ENCODE measurements around the gene RBMY1F. TPM values are rescaled to one million over a fixed set of nuclear protein-coding genes. Genes with fewer than 3 reads are reported as not detected.
"Not testable (repeated sequence)": the region's sequence is repeated elsewhere in the genome, so short reads cannot be mapped to it uniquely, and the experiment has no call there.

RBMY1F gene
- not detected for total RNA-seq

DNA sequence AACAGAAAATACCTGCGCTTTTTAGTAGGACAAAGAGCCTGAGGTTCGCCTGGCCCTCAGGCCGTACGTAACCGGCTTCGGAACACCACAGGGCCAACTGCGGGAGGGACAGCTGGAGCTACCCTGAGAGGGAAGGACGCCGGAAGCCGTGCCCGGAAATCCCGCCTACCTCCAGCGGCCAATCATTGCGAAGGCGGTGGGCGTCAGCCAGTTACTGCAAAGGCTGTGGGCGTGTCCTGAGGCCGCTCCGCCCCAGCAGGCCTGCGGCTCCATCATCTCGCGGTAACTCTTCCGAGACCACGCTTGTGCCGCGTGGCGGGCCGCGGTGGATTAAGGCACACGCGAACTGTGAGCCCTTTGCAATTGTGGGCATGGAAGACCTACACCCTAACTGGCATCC, at the start of gene RBMY1F:
Gene RBMY1F (minus strand): TSS at position 101 of the 400 bp plus-strand sequence. CDS start 1,954 bp downstream, outside the sequence.
- H3K36me3 ChIP-seq; H3K27ac ChIP-seq; H3K9me3 ChIP-seq; DNase-seq (ENCODE audit: low spot score in 2 of 2); H3K4me1 ChIP-seq; intact Hi-C loops (cut with DNase I); H3K27me3 ChIP-seq; H3K4me3 ChIP-seq: not testable (repeated sequence)

DNA sequence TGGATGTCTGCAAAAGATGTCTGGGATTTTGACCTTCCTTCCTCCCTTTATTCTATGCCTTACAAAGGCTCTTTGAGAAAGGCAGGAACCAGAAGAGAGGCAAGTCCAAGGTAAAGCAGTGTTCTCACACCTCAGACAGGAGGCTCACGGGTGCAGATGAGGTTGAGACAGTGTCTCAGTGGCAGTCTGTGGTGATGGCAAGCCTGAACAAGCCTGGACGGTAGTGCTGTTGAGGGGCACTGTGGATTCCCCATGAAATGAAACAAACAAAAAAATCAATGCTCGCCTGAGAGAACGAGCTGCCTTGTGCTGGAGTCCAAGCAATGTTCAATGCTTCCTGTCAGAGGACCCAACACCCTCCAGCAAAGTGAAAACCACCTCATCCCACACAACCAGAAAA, 31.6 kb downstream of the RBMY1F start:
- H3K27ac ChIP-seq; intact Hi-C loops (cut with DNase I); H3K9me3 ChIP-seq; H3K4me3 ChIP-seq; H3K36me3 ChIP-seq; H3K4me1 ChIP-seq; H3K27me3 ChIP-seq; DNase-seq (ENCODE audit: low spot score in 2 of 2): not testable (repeated sequence)

DNA sequence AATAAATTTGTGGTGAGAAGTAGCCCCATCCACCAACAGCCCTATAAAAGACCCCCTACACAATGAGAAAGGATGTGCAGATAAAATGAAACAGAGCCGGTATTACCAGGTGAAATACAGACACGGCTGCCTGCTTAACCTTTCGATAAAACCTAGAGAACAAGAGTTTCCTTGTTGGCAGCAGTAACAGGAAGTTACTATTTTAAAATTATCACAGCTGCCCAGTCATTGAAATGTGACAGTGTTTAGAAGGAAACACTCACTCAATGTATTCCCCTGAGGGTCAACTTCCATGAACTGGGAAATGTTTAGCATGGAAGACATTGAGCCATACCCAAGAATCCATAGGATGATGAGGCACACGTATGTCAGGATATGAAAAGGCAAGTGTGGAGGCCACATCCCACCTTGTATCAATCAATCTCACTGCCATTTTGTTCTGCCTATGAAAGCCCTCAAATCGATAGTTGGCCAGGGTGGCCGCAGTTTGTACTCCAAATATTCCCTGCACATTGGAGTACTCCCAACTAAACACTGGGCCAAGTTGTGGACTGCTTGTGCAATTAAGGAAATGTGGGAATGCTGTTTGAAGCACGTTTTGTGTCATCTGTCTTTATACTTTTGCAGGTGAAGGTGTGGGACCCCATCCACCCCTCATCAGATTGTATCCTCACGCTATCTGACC, 41.6 kb downstream of the RBMY1F start:
- H3K4me1 ChIP-seq; H3K27ac ChIP-seq; intact Hi-C loops (cut with DNase I); DNase-seq (ENCODE audit: low spot score in 2 of 2); H3K4me3 ChIP-seq; H3K27me3 ChIP-seq; H3K9me3 ChIP-seq; H3K36me3 ChIP-seq: not testable (repeated sequence)

DNA sequence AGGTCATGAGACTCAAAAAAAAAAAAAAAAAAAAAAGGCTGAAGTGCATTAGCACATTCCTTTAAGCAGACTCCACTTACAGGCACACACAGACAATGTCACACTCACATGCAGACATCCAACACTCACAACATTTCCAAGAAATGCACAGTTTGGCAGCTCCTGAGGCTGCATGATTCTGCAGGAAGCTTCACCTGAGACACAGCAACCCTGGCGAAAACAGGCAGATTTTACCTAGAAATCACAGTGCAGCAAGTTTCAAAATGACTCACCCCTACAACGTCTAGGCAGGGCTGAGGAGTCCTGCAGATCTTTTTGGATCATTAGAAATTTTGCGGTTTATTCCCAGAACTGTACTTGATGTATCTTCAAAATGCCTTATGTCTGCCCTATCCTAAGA, 48.0 kb downstream of the RBMY1F start:
- H3K4me3 ChIP-seq; H3K27ac ChIP-seq; DNase-seq (ENCODE audit: low spot score in 2 of 2); H3K9me3 ChIP-seq; H3K27me3 ChIP-seq; H3K4me1 ChIP-seq; H3K36me3 ChIP-seq; intact Hi-C loops (cut with DNase I): not testable (repeated sequence)

DNA sequence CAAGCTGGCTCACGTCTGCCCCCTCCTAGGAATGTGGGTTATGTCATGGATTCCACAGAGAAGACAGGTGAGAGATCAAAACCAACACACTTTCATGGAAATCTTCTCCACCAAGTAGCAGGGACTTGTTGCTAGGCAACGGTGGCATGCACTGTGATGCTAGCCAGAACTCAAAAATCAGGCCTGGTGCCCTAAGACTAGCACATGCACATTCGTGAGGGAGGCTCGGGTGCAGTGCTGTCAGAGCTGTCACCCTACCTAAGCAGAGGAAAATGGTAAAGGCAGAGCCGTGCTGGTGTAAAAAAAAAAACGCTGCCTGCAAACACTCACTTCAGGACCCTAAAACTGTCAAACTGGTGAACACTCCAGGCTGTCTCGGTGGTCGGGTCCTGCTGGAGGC, 52.2 kb downstream of the RBMY1F start:
- H3K36me3 ChIP-seq; H3K4me1 ChIP-seq; H3K4me3 ChIP-seq; H3K27me3 ChIP-seq; H3K27ac ChIP-seq; intact Hi-C loops (cut with DNase I); DNase-seq (ENCODE audit: low spot score in 2 of 2); H3K9me3 ChIP-seq: not testable (repeated sequence)

Other genes with a start within 250 kb of the RBMY1F start
- gene RBMY1J, start 220.5 kb upstream of the RBMY1F start, total RNA-seq = not detected

Data from ascending aorta (tissue), 2 donors.